ENCODE data around the gene TYW5.

- TF ChIP-seq CTCF (IDR thresholded peaks at IDR 0.05) (no peak), POLR2A (IDR thresholded peaks at IDR 0.05) (no peak)
Observed at GRCh38 chr2:200003444-200003843, 48.2 kb upstream of the TYW5 start.

All from testis (tissue), 2 donors.